ENCODE measurements around the gene CTNNBL1.

Gene CTNNBL1

DNA sequence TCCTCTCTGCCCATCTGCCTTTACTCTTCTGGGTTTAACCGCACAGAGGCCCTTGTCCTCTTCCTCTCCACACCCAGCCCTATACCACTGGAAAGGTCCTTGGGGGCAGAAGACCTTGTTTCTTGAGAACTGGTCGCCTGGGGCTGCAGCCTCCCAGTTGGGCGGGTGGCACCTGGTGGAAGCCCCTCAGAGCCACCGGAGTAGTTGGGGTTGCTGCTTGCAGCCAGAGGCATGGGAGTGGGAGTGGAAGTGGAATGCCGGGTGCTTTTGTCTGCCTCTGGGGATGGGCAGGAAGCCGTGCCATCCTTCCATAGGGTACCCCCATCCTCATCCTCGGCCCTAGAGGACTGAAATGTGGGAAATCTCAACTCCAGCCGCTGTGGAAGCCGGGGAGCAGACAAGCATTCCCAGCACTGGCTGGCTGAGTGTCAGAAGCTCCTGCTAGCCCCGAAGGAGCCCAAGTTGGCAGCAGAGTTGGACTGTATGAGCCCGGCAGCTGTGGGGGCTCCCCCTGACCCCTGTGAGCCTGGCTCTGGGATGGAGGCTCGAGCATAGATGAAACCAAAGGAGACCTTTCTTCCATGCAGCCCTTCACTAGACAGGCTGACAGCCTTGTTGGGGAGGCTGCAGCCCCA is 210.3 kb downstream of the CTNNBL1 start:
- DNase-seq, result no peak

DNA sequence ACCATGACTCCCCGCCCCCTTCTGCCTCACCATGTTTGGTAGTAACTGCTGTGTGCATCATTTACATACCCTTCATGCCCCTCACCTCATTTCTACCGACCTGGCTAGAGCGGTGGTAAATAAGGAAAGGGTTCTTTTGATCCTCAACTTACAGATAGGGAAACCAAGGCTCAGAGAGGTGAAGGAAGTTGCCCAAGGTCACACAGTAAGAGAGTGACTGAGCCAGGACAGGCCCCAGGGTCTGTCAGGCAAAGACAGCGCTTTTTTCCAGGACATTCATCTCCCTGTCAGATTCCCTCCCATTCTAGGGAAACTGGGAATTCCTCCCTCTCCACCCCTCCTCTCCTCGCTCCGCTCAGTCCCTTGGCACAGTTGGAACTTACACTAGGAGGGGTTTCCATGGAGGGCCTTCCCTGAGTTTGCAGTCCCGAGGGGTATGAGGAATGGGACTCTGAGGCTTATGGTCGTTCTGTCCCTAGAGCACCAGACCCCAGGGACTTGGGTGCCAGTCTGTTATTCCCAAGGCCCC is 211.1 kb downstream of the CTNNBL1 start:
- DNase-seq, result no peak

DNA sequence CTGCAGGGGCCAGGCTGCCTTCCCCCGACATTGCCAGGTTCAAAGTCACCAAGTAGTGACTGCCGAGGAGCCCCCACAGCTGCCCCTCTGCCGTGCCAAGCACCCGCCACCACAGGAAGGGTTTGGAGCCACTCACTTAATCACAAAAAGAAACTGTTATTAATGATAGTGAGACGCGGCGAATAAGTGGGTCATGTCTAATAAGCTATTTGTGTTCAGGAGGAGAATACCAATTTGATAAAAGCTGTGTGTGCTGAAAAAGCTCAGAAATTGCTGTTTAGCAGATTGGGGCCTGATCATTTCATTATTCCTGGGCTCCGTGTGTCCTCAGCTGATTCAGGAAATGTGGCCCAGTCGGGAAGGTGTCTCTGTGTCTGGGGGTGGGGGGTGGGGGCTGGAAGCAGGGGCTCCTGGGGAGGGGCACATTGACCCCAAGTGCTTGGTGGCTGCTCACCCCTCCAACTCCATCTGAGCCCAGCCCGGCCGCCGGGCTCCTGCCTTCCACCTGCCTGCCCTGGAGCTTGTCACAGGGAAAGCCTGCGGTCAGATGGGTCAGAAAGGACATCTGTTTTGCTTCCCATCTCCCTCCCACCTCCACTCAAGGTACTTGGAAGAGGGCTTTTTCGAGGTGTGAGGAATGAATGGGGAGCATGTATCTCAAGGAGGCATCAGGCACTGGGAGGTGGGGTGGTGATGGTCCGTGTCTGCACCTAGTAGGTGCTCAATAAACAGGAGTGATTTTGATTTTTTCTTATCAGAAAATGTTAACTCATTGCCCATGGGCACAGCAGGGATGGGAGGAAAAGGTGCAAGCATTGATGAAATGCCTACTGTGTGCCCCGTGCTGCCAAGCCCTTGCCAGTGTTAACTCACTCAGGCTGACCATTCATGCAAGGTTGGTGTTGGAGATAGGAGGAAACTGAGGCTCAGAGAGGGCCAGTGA is 212.1 kb downstream of the CTNNBL1 start:
- no peak for DNase-seq

DNA sequence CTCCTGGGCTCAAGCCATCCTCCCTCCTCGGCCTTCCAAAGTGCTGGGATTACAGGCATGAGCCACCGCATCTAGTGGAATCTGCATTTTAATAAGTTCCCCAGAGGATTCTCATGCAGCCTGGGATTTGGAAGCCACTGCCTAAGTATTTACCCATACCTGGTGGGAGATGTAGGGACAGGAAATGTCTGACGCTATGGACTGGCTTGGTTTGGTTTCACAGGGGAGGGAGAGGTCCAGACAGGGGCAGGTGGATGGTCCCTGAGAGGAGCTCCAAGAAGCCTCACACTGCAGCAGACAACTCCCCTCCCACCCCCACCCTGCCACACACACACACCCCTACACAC is 213.5 kb downstream of the CTNNBL1 start:
- no peak for DNase-seq

DNA sequence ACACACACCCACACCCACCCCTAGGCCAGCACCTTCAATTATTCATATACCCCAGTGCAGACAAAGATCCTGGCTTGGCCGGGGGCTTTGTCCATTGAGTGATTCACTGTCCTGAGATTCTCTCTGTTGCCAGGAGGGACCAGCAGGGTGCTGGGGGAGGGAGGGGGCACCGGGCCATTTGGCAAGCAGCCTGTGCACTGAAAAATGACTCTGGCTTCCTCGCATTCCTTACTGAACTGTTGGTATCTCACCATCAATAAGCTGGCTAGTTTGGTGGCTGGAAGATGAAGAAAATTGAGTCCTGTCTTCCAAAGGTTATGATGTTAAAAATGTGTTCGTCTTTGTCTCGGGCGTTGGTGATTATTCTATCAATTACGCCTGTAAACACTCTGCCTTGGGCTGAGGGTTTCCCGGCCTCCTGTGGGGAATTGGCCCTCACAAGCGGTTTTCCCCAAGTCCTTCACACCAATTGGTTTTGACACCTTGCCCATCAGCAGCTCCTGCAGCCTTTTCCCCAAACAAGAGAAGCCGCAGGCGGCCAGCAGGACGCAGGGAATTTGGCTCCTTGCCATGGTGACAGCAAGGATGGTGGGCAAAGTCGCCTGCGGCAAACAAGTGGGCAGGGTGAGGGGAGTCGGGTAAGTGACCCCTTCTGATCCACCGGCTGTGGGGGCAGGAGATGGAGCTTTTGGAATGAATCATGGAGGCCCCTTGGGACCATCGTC is 214.0 kb downstream of the CTNNBL1 start:
- no peak for DNase-seq

DNA sequence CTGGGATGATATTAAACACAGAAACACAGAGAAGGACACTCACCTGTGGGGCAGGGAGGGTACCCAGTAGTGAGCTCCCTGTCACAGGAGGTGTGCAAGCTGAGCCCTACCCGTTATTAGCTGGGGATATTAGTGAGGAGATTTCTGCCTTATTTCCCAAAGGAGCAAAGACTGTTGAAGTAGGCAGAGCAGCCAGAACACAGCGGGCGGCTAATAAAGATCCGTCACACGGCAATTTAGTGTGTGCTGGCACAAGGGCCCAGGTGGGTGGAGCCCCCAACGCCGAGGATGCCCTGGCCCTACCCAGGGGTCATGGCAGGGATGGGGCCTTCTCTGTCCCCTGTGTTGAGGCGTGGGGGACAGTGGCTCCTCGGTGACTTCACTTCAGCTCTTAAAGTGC is 217.4 kb downstream of the CTNNBL1 start:
- DNase-seq, result no peak

DNA sequence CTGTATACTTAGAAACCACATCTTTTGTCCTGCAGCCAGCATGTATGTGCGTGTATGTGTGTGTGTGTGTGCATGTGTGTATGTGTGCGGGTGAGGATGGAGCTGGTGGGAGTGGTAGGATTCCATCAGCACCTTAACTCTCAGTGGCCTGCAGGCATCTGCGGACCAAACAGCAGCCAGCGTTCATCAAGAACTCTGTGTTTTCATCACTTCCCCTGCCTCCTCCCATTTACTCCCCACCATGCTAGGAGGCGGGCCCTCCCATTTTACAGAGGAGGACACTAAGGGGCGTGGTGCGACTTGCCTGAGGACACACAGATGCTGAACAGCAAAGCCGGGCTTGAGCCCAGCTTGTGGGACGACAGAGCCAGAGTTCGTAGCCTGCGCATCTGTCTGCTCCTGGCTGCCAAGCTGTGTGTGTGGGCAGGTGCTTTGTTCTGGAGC is 218.0 kb downstream of the CTNNBL1 start:
- DNase-seq, result no peak

DNA sequence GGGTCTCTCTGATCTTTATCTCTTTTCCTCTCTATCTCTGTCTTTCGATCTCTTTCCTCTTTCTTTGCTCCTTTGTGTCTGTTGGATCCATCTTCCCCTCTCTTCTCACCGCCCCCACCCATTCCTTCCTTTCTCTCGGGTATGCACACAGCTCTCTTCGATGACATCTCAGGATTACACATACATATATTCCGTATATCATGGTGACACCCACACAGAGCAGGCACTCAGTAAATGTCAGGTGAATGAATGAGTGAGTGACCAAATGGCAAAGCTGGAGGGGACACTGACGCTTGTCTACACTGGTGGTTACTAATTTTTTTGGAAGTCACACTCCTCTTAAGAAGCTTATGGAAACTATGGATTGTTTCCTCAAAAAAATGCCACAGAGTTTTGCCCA is 219.0 kb downstream of the CTNNBL1 start:
- DNase-seq, result no peak

DNA sequence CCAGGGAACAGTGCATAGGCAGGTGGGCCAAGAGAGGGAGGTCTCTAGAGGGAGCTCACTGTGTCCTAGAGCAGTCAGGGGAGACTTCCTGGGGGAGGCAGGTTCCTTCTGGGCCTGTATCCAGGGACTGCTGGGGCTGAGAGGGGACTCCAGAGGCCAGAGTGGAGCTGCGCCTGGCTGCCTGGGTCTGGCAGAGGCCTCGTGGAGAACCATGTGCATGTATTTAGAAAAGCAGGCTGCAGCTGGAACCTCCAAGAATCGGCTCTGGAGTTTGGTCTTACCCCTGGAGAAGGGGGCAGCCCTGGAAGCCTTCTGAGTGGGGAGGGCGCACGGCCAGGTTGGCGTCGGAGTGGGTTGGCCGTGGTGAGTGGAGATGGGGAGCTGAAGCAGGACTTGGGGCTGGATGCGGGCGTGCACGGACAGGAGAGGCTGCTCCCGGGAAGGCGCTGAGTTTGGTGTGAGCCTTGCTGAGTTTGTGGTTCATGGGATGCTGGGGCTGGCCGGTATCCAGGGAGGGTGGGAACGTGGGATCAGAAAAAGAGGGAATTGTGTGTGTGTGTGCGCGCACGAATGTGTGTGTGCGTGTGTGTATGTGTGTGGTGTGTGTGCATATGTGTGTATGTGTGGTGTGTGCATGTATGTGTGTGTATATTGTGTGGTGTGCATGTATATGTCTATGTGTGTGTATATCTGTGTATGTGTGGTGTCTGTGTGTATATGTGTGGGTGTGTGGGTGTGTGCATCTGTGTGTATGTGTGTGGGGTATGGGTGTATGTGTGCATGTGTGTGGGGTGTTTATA is 219.9 kb downstream of the CTNNBL1 start:
- DNase-seq, result no peak

DNA sequence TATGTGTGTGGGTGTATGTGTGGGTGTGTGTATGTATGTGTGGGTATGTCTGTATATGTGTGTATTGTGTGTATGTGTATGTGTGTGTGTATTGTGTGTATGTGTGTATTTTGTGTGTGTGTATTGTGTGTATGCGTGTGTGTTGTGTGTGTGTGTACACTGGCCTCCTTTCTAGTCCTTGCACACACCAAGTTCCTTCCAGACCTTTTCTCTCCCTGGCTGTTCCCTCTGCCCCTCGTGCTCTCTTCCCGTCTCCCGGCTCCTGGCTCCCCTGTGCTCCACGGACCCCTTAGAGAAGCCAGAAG is 220.5 kb downstream of the CTNNBL1 start:
- no peak for DNase-seq

DNA sequence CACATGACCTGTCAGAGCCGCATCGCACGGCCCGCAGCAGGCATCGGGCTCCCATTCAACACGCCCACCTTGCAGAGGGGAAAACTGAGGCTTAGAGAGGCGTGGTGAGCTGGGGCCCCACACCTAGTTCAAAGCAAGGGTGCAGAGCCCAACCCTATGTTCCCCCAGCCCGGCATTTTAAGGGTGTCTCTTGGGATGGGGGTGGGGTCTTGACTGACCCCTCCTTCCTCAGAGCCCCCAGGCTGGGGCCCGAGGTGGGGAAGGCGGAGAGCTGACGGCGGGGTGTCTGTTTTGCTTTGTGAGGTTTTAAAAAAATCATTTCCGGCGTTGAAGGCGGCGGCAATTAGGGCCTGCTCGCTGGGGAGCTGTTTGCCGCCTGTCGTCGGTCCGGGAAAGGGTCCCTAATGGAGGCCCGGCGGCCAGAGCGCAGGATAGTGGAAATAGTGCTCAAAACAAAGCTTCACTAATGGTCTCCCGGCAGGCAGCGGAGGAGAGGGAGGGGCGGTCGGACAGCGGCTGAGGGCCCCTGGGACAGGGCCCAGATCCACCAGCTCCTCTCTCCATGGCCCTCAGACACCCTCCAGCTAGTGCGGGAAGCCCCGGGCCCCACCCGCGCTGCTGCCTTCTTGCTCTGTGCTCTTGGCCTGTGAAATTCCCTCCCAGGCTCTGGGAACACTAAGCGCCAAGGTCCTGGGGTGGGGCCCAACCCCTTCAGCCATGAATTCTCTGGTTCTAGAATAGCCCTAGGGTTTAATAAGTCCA is 221.0 kb downstream of the CTNNBL1 start:
- DNase-seq, result peak; percentile 27

DNA sequence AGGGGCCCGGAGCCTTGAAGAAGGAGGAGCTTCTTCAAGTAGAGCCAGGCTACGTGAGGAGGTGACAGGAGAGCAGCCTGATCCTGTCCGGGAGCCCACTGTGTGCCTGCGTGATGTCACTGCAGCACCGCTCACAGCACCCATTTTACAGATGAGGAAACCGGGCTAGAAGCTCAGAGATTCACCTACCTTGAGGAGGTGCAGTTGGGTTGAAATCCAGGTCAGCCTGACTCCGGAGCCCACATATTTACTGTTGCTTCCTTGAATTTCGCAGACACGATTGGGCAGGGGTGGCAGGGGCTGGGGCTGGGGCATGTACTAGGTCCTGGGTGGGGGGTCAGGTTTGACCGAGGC is 221.6 kb downstream of the CTNNBL1 start:
- no peak for DNase-seq

DNA sequence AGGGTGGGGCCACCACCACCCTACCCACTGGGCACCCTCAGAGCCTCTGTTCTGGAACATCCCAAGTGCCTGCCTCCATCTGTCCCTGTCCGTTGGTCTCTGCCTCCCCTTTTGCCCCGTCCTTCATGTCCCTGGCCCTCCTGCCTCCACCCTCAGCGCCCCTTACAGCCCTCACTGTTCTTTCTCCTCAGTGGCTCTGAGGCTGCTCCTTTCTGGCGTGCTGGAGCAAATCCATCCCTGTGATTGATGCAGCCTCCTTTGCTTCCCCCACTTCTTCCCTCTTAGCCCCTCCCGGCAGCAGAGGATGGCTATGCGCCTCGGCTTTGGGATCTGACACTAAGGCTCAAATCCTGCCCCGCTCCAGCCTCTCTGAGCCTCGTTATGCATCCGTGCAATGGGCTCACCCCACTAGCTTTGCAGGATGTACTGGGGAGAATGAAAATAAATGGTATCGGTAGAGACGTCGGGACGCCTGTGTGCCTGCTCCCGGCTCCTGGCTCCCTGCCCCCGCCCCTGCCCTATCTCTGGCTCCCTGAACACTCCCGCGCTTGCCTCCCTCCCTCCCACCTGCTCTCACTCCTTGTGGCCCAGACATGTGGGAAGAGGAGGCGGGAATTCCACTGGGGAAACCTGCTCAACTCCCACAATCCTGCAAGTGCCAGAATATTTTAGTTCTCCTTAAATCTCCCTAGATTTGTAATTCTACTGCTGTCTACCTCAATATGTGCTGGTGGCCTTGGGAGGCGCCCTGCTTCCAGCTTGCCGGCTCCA is 222.2 kb downstream of the CTNNBL1 start:
- DNase-seq, result no peak

DNA sequence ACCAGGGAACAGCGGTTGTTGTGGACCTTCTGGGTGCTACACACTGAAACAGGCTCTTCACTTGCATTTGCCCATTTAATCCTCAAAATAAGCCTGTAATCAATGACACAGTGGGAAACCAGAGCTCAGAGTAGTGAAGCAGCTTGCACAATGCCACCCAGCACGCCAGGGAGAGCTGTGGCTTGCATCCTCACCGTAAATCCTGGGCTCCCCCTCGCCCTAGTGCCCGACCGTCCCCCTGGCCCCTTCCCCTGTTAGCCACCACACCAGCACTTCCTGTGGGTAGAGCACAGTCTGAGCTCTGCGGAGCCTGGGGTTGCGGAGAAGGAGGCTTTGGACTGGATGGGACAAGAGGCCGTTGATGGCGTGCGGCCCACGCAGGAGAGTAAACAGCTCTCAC is 223.6 kb downstream of the CTNNBL1 start:
- no peak for DNase-seq

DNA sequence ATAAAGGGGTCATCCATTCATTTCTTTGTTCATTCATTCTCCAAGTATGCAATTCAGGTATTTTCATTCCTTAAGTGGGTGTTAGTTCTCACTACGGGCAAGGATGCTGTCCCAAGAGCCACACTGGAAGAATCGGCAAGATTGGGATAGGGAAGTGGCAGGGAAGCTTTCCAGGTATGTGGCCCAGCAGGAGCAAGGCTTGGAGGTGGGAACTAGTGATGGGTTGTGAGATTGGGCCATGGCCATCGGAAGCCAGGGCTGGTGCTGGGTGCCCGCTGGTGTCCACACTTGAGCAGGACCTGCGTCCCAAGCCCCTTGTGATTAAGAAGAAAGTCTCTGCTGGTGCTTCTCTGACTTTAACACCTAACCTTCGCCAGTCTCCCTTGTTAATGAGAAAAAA is 224.2 kb downstream of the CTNNBL1 start:
- DNase-seq, result no peak

DNA sequence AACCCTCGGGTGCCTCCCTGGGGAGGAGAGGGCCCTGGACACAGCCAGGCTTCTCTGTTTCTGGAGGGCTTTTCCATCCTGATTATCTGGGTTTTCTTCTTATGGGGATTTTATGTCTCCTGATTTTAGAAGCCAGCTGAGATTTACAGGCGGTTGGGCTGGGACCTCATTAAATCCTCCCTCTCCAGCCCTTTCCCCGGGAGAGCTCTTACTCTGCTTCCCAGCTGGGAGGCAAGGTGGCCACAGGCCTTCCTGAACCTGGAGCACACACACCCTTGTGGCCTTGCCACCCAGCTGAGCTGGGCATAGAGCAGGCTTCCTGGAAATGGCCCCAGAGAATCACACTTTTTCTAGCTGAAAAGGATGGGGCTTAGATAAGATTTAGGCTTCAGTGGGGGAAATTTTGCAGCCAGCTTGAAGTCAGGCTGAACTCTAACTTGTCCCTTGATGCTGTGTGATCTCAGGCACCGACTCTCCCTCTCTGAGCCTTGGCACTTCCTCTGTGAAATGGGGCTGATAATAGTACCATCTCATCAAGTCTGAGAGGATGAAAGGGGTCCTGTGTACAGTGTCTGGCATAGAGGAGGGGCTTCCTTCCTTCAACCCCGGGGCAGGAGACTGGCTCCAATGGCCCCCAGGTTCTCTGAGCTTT is 225.7 kb downstream of the CTNNBL1 start:
- DNase-seq, result no peak

DNA sequence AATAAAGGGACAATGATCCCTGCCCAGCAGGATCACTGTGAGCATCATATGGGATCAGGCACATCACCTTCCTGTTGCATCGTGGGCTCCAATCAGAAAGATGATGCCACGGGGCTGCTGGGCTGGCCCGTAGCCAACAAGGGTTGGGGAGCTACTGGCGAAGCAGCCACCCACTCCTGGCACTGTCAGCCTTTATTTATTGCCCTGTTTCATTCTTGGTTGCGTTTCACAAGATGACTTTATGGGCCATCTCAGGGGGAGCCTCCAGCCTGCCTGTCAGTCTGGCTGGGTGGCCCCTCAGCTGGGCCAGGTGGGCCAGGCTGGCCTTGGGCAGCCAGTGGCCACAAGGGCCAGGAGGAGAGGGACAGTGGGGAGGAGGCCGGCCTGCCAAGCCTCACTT is 226.4 kb downstream of the CTNNBL1 start:
- peak; percentile 51 for DNase-seq

DNA sequence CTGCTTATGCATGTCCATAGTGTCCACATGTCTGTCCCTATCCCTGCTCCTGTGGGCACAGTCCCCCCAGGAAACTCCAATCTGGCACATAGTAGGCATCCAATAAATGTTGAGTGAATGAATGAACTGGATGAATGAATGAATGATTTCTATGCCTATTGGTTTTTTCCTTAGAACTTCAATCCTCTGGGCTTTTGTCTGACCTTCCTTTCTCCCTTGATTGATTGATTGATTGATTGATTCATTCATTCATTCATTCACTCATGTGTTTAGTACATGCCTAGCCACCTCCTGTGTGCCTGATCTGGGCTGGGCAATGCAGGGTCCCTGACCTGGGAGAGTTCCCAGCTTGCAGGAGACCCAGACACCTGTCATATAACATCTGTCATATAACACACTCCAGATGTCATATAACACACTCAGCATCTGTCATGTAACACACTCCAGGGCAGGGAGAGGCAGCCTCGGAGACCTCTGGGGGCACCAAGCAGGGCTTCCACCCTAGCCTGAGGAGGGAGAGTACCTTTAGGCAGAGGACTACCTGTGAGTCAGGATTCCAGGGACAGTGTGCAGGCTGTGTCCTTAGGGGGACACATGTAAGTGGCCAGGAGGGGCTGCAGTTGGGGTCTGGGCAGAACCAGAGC is 227.0 kb downstream of the CTNNBL1 start:
- no peak for DNase-seq

DNA sequence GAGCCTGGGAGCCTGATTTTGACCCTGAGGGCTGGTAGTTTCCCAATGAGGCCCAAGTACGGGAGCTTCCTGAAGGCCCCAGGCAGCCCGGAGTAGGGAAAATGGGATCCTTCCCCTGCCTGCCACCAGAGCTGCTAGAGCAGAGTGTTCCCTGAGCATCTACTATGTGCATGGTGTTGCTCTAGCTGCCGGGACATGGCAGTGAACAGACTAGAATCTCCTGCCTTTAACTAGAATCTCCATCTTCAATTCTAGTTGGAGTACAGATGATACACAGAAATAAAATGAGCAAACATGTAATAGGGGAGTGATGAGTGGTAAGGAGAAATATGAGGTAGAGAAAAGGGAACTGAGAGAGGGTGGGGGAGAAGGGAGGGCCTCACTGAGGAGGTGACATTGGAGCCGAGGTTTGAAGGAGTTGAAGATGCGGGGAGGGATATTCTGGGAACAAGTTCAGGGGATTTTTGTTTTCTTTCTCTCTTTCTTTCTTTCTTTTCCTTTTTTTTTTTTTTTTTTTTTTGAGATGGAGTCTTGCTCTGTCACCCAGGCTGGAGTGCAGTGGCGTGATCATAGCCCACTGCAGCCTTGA is 227.6 kb downstream of the CTNNBL1 start:
- DNase-seq, result peak; percentile 45

Measured in activated CD4-positive, alpha-beta T cell treated with anti-CD3 and anti-CD28 coated beads, Interleukin-10, Interleukin-2, amounts not matched to agents 100 ng/mL and 50 ng/mL, durations not matched to agents 16 hours and 8 hours (primary cell).